BE2C (cell line): ENCODE results near the gene ABR.

Experiments
- DNase-seq: peaks from one replicate; pipeline ENCODE4 v3.0.0-alpha.2; 2020
- H3K27me3 ChIP-seq: fragments of 250-450 bp; sonication (Bioruptor Pico); 2 replicates; pipeline ENCODE4 v1.5.1; 2020; ENCODE audit warnings: mild to moderate bottlenecking
- H3K36me3 ChIP-seq: fragments of 250-450 bp; sonication (Bioruptor Pico); 2 replicates; pipeline ENCODE4 v1.5.1; 2020; ENCODE audit warnings: mild to moderate bottlenecking
- H3K4me1 ChIP-seq: fragments of 250-450 bp; sonication (Bioruptor Pico); 2 replicates; pipeline ENCODE4 v1.5.1; 2020
- H3K4me3 ChIP-seq: 2 replicates; pipeline ENCODE4 v1.5.1; 2011; ENCODE audit warnings: low read depth, low read length
- H3K9me3 ChIP-seq: fragments of 250-450 bp; sonication (Bioruptor Pico); 2 replicates; pipeline ENCODE4 v1.5.1; 2020
- TF ChIP-seq, protein P1 (sequence below): IDR thresholded peaks from 2 replicates; pipeline ENCODE4 v1.5.1; 2012; ENCODE audit warnings: mild to moderate bottlenecking, low read depth, low read length

The ABR gene

DNA sequence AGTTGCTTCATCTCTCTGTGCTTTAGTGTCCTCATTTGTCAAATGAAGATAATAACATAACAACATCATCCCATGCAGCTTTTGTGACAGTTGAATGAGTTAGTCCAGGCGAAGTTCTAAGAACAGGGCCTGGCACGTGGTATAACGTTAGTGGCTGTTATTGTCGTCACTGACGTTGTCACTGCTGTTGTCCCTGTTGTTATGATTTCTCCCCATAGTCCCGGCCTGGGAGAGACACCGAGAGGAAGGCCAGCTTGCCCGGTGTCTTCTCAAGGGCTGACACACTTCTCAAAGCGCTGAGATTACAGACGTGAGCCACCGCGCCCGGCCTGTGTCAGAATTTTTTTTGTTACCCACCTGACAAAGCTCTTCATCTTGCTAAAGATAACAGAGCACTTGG, 29.9 kb downstream of the ABR start:
- Histone ChIP-seq H3K4me1 (no peaks in the 10 kb centered on the region), H3K36me3 (no peaks in the 10 kb centered on the region), H3K9me3 (no peaks in the 10 kb centered on the region), H3K27me3 (no peaks in the 10 kb centered on the region), H3K4me3 (no peak overlapping the region)
- TF ChIP-seq, protein P1, sequence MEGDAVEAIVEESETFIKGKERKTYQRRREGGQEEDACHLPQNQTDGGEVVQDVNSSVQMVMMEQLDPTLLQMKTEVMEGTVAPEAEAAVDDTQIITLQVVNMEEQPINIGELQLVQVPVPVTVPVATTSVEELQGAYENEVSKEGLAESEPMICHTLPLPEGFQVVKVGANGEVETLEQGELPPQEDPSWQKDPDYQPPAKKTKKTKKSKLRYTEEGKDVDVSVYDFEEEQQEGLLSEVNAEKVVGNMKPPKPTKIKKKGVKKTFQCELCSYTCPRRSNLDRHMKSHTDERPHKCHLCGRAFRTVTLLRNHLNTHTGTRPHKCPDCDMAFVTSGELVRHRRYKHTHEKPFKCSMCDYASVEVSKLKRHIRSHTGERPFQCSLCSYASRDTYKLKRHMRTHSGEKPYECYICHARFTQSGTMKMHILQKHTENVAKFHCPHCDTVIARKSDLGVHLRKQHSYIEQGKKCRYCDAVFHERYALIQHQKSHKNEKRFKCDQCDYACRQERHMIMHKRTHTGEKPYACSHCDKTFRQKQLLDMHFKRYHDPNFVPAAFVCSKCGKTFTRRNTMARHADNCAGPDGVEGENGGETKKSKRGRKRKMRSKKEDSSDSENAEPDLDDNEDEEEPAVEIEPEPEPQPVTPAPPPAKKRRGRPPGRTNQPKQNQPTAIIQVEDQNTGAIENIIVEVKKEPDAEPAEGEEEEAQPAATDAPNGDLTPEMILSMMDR, result no peak
- DNase-seq, result no peak

DNA sequence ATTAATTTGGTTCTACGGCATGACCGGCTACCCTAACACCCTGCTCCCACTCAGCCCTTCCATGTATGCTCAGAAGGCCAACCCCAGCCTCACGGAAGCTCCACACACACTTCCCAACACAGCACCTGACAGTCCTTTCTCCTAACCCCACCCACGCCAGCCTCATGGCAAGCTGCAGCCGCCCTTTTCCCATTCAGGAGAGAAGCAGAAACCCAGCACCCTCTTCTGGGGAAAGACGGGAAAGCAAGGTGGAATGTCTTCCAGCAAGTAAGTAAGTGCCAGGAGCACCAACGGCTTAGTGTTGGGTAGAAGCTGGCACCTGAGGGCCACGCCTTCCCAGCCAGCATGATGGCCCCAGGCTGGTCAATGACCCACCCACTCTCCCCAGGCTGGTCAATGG, 32.1 kb downstream of the ABR start:
- DNase-seq, result peak; percentile 61
- Histone ChIP-seq H3K4me3 (no peak overlapping the region), H3K36me3 (no peaks in the 10 kb centered on the region), H3K27me3 (no peaks in the 10 kb centered on the region), H3K4me1 (no peaks in the 10 kb centered on the region), H3K9me3 (no peaks in the 10 kb centered on the region)
- TF ChIP-seq, protein P1, result peak; percentile 62

DNA sequence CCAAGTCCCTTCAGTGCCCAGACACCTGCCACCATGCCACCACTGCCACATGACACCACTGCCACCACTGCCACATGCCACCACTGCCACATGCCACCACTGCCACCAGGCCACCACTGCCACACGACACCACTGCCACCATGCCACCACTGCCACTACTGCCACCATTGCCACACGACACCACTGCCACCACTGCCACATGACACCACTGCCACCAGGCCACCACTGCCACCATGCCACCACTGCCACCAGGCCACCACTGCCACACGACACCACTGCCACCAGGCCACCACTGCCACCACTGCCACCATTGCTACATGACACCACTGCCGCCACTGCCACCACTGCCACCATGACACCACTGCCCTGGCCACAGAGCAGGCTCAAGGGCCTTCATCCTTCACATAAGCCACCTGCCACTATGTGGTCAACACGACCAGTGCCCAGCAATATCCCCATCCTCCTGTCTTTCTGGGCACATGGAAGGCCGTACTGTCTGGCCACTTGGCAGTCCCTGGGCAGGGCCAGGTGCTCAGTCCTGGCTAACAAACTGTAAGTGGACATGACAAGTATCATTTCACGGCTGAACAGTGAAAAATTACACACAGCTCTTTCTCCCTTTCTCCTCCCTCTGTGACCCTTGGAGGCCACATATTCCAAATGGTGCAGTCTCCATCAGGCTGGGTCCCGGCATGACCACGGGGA, 33.1 kb downstream of the ABR start:
- Histone ChIP-seq H3K27me3 (no peaks in the 10 kb centered on the region), H3K9me3 (no peaks in the 10 kb centered on the region), H3K4me1 (no peaks in the 10 kb centered on the region), H3K36me3 (no peaks in the 10 kb centered on the region), H3K4me3 (no peak overlapping the region)
- TF ChIP-seq, protein P1, result no peak
- DNase-seq, result no peak

DNA sequence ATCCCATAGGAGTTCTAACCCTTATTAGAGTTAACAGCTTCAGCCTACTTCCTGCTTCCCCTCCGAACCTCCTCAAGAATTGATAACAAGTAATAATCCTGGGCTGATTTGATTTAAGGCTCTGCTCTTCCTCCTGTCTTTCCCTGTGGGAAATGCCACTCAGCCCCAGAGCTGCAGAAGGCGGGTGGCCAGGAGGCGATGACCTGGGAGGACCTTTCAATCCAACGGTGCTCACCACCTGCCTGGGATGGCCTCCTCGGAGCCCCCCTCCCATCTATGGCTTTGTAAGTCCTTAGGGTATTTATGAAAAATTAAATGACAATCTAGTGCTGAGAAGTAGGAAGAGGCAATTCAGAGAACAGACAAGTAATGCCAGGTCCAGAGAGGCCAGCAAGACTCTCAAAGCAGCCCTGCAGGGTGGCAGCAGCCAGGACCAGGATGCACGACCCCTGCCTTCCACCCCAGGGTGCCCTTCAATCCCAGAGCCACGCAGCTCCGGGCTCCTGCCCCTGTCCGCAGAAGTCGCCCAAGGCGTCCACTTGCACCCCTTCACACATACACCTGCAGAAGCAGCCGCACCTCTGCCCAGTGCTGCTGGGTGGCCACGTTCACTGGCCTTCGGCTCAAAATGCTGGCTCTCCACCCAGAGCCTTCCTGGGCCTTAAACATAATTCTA, 34.3 kb downstream of the ABR start:
- Histone ChIP-seq H3K27me3 (no peaks in the 10 kb centered on the region), H3K4me3 (no peak overlapping the region), H3K4me1 (no peaks in the 10 kb centered on the region)

DNA sequence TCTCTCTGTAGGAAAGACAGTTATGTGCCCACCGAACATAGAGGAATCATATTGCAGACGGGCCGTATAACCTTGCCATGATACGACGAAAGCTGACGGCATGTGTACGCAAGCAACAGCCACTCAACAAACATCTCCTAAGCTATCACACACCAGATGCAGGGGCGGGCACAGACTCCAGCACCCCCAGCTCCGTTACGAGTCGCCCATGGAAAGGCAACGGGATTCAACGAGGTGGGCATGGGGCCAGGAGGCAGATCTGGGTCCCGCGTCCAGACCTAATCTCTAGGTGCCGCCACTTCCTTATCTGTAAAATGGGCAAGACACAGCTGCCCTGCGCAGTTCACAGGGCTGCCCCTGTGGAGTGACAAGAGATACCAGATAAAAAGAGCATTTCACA, 35.6 kb downstream of the ABR start:
- DNase-seq, result no peak
- TF ChIP-seq, protein P1, result no peak
- H3K4me1 ChIP-seq, result no peaks in the 10 kb centered on the region
- H3K27me3 ChIP-seq, result no peaks in the 10 kb centered on the region
- H3K9me3 ChIP-seq, result no peaks in the 10 kb centered on the region
- H3K4me3 ChIP-seq, result no peak overlapping the region
- no peaks in the 10 kb centered on the region for H3K36me3 ChIP-seq

More for the DNA sequence above, 34.3 kb downstream of the ABR start:
- no peaks in the 10 kb centered on the region for H3K36me3 ChIP-seq
- no peaks in the 10 kb centered on the region for H3K9me3 ChIP-seq
- DNase-seq, result no peak
- TF ChIP-seq, protein P1, result no peak

DNA sequence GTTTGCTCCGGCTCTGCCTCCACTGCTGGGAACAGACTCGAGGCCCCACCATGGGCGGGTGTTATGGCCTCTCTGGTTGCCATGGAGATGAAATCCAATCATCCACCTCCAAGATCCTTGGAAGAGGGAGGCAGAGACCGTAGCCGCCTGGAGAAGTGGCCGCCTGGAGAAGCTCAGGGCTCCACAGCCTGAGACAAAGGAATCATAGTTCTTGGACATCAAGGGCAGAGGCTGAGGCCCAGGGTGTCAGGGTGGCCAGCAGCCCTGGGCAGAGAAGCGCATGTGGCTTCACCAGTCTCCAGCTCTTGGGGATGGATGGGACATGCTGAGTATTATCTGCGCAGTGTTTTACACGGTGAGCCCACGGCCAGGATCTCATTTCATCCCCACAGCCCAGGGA, 36.2 kb downstream of the ABR start:
- H3K4me1 ChIP-seq, result no peaks in the 10 kb centered on the region
- H3K4me3 ChIP-seq, result no peak overlapping the region
- no peaks in the 10 kb centered on the region for H3K9me3 ChIP-seq
- peak; percentile 56 for DNase-seq
- H3K27me3 ChIP-seq, result no peaks in the 10 kb centered on the region
- TF ChIP-seq, protein P1, result no peak
- no peaks in the 10 kb centered on the region for H3K36me3 ChIP-seq
